HEK293 (cell line): ENCODE measurements around the gene RNF145.

Source experiments
- KLF1 ChIP-seq: fragments of 450-650 bp; formaldehyde crosslinking; IDR thresholded peaks from 2 replicates; pipeline ENCODE4 v1.5.1; 2016; ENCODE audit warnings: missing biosample characterization, missing genetic modification characterization
- KLF16 ChIP-seq: fragments of 450-650 bp; formaldehyde crosslinking; IDR thresholded peaks from 2 replicates; pipeline ENCODE4 v1.5.1; 2017; ENCODE audit warnings: missing biosample characterization, missing genetic modification characterization
- TRIM28 ChIP-seq: IDR thresholded peaks from 2 replicates; pipeline ENCODE4 v1.6.1; 2011; ENCODE audit warnings: low read length, control low read depth, borderline replicate concordance
- ZBTB21 ChIP-seq: fragments of 450-650 bp; formaldehyde crosslinking; IDR thresholded peaks from 2 replicates; pipeline ENCODE4 v1.5.1; 2017; ENCODE audit warnings: missing biosample characterization, missing genetic modification characterization
- ZNF2 ChIP-seq: fragments of 450-650 bp; formaldehyde crosslinking; IDR thresholded peaks from 2 replicates; pipeline ENCODE4 v1.5.1; 2016; ENCODE audit warnings: missing biosample characterization, missing genetic modification characterization
- ZNF510 ChIP-seq: fragments of 450-650 bp; formaldehyde crosslinking; IDR thresholded peaks from 2 replicates; pipeline ENCODE4 v1.5.1; 2018; ENCODE audit warnings: mild to moderate bottlenecking, missing genetic modification characterization, missing biosample characterization; ENCODE audit not compliant: insufficient replicate concordance
- ZNF530 ChIP-seq: fragments of 450-650 bp; formaldehyde crosslinking; IDR thresholded peaks from 2 replicates; pipeline ENCODE4 v1.5.1; 2016; ENCODE audit warnings: low read depth, missing biosample characterization, missing genetic modification characterization
- ZNF624 ChIP-seq: fragments of 450-650 bp; formaldehyde crosslinking; IDR thresholded peaks from 2 replicates; pipeline ENCODE4 v1.5.1; 2017; ENCODE audit warnings: missing biosample characterization, missing genetic modification characterization
- ZNF660 ChIP-seq: fragments of 450-650 bp; IDR thresholded peaks from 2 replicates; pipeline ENCODE4 v1.5.1; 2018; ENCODE audit warnings: missing biosample characterization, mild to moderate bottlenecking, missing genetic modification characterization
- ZSCAN18 ChIP-seq: fragments of 450-650 bp; formaldehyde crosslinking; IDR thresholded peaks from 2 replicates; pipeline ENCODE4 v1.5.1; 2016; ENCODE audit warnings: missing biosample characterization, missing genetic modification characterization
- TF ChIP-seq, protein P1 (sequence below): fragments of 450-650 bp; formaldehyde crosslinking; IDR thresholded peaks from 2 replicates; pipeline ENCODE4 v1.5.1; 2016; ENCODE audit warnings: missing biosample characterization, missing genetic modification characterization
- TF ChIP-seq, protein P2 (sequence below): fragments of 450-650 bp; formaldehyde crosslinking; IDR thresholded peaks from 2 replicates; pipeline ENCODE4 v1.5.1; 2016; ENCODE audit warnings: missing biosample characterization, missing genetic modification characterization
- TF ChIP-seq, protein P3 (sequence below): fragments of 450-650 bp; formaldehyde crosslinking; IDR thresholded peaks from 2 replicates; pipeline ENCODE4 v1.5.1; 2016; ENCODE audit warnings: missing biosample characterization, missing genetic modification characterization

GRCh38 chr5:159166416-159166815 is 42.9 kb downstream of the RNF145 start:
- no peak for TF ChIP-seq KLF1 (tag by site-specific recombination)
- TF ChIP-seq, protein P1, sequence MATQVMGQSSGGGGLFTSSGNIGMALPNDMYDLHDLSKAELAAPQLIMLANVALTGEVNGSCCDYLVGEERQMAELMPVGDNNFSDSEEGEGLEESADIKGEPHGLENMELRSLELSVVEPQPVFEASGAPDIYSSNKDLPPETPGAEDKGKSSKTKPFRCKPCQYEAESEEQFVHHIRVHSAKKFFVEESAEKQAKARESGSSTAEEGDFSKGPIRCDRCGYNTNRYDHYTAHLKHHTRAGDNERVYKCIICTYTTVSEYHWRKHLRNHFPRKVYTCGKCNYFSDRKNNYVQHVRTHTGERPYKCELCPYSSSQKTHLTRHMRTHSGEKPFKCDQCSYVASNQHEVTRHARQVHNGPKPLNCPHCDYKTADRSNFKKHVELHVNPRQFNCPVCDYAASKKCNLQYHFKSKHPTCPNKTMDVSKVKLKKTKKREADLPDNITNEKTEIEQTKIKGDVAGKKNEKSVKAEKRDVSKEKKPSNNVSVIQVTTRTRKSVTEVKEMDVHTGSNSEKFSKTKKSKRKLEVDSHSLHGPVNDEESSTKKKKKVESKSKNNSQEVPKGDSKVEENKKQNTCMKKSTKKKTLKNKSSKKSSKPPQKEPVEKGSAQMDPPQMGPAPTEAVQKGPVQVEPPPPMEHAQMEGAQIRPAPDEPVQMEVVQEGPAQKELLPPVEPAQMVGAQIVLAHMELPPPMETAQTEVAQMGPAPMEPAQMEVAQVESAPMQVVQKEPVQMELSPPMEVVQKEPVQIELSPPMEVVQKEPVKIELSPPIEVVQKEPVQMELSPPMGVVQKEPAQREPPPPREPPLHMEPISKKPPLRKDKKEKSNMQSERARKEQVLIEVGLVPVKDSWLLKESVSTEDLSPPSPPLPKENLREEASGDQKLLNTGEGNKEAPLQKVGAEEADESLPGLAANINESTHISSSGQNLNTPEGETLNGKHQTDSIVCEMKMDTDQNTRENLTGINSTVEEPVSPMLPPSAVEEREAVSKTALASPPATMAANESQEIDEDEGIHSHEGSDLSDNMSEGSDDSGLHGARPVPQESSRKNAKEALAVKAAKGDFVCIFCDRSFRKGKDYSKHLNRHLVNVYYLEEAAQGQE (tag by site-specific recombination): no peak
- no peak for TF ChIP-seq TRIM28
- TF ChIP-seq ZBTB21 (tag by site-specific recombination): no peak
- no peak for TF ChIP-seq ZNF2 (tag by site-specific recombination)
- TF ChIP-seq, protein P2, sequence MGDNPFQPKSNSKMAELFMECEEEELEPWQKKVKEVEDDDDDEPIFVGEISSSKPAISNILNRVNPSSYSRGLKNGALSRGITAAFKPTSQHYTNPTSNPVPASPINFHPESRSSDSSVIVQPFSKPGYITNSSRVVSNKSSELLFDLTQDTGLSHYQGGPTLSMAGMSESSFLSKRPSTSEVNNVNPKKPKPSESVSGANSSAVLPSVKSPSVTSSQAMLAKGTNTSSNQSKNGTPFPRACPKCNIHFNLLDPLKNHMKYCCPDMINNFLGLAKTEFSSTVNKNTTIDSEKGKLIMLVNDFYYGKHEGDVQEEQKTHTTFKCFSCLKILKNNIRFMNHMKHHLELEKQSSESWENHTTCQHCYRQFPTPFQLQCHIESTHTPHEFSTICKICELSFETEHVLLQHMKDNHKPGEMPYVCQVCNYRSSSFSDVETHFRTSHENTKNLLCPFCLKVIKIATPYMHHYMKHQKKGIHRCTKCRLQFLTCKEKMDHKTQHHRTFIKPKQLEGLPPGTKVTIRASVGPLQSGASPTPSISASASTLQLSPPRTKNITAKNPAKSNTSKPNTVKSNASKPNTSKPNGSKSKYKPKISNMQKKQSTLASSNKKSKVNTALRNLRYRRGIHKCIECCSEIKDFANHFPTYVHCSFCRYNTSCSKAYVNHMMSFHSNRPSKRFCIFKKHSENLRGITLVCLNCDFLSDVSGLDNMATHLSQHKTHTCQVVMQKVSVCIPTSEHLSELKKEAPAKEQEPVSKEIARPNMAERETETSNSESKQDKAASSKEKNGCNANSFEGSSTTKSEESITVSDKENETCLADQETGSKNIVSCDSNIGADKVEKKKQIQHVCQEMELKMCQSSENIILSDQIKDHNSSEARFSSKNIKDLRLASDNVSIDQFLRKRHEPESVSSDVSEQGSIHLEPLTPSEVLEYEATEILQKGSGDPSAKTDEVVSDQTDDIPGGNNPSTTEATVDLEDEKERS: no peak
- TF ChIP-seq KLF16 (tag by site-specific recombination): no peak
- TF ChIP-seq, protein P3, sequence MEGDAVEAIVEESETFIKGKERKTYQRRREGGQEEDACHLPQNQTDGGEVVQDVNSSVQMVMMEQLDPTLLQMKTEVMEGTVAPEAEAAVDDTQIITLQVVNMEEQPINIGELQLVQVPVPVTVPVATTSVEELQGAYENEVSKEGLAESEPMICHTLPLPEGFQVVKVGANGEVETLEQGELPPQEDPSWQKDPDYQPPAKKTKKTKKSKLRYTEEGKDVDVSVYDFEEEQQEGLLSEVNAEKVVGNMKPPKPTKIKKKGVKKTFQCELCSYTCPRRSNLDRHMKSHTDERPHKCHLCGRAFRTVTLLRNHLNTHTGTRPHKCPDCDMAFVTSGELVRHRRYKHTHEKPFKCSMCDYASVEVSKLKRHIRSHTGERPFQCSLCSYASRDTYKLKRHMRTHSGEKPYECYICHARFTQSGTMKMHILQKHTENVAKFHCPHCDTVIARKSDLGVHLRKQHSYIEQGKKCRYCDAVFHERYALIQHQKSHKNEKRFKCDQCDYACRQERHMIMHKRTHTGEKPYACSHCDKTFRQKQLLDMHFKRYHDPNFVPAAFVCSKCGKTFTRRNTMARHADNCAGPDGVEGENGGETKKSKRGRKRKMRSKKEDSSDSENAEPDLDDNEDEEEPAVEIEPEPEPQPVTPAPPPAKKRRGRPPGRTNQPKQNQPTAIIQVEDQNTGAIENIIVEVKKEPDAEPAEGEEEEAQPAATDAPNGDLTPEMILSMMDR (tag by site-specific recombination): no peak
- no peak for TF ChIP-seq ZSCAN18 (tag by site-specific recombination)
- no peak for TF ChIP-seq ZNF530 (tag by site-specific recombination)
- TF ChIP-seq ZNF624 (tag by site-specific recombination): no peak
- no peak for TF ChIP-seq ZNF660 (tag by site-specific recombination)
- TF ChIP-seq ZNF510 (tag by site-specific recombination): no peak
